ENCODE measurements around the gene PKD1.

DNA sequence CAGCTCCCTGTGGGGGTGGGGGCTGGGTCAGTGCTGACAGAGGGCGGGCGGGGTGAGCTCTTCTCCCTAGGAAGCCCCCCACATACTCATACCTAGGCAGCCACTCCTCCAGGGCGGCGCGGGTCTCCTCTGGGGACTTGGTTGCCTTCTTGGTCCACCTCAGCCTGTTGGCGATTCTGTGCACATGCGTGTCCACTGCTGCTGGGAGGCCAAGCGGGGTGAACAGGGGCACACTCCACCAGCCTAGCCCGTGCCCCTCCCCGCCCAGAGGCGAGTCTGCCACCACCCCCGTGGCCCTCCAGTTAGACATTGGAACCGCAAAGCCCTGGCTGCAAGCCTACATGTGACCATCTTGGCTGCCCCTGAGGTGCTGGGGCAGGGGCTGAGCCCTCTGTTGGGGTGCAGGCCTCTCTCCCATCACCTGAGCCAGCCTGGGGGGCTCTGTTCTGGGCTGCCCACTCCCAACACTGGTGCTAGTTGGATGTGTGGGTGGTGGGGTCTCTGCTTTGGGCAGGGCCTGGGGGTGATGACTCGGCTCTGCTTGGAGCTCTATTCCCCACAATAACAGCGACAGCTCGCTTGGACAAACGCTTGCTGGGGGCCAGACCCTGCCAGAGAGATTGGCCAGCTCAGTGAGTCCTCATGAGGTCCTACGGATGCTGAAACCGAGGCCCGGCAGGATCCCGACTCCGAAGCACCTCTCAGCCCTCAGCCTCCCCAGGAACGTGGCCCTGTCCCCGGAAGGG, 95.5 kb downstream of the PKD1 start:
- TF ChIP-seq KLF16 (CRISPR knock-in tag; IDR thresholded peaks at IDR 0.05) (no peak), TBL1XR1 (IDR thresholded peaks at IDR 0.05; ENCODE audit: borderline replicate concordance, low read length, partially characterized antibody) (no peak), CTCF (CRISPR knock-in tag; IDR thresholded peaks at IDR 0.05) (no peak), FOXA1 (IDR thresholded peaks at IDR 0.05) (no peak), FOXA1 (CRISPR knock-in tag; IDR thresholded peaks at IDR 0.05) (no peak)
- TF ChIP-seq, protein P1, sequence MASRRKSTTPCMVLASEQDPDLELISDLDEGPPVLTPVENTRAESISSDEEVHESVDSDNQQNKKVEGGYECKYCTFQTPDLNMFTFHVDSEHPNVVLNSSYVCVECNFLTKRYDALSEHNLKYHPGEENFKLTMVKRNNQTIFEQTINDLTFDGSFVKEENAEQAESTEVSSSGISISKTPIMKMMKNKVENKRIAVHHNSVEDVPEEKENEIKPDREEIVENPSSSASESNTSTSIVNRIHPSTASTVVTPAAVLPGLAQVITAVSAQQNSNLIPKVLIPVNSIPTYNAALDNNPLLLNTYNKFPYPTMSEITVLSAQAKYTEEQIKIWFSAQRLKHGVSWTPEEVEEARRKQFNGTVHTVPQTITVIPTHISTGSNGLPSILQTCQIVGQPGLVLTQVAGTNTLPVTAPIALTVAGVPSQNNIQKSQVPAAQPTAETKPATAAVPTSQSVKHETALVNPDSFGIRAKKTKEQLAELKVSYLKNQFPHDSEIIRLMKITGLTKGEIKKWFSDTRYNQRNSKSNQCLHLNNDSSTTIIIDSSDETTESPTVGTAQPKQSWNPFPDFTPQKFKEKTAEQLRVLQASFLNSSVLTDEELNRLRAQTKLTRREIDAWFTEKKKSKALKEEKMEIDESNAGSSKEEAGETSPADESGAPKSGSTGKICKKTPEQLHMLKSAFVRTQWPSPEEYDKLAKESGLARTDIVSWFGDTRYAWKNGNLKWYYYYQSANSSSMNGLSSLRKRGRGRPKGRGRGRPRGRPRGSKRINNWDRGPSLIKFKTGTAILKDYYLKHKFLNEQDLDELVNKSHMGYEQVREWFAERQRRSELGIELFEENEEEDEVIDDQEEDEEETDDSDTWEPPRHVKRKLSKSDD (CRISPR knock-in tag; IDR thresholded peaks at IDR 0.05; ENCODE audit: low read depth), result no peak; the same call in 1 of the 2 replicates
- TF ChIP-seq, protein P2, sequence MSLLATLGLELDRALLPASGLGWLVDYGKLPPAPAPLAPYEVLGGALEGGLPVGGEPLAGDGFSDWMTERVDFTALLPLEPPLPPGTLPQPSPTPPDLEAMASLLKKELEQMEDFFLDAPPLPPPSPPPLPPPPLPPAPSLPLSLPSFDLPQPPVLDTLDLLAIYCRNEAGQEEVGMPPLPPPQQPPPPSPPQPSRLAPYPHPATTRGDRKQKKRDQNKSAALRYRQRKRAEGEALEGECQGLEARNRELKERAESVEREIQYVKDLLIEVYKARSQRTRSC (CRISPR knock-in tag; IDR thresholded peaks at IDR 0.05; ENCODE audit: low read depth), result no peak
